IMR-90 (cell line): ENCODE data around the gene JSRP1. TPM values are rescaled to one million over a fixed set of nuclear protein-coding genes. Genes with fewer than 3 reads are reported as not detected.

Source experiments
- ATAC-seq: fragments of 200-7000 bp; cut with Tn5 transposase; 2 replicates; pipeline ENCODE4 v1.9.1; 2020; ENCODE audit warnings: low read depth, mild to moderate bottlenecking, moderate library complexity
- BruUV-seq: library from RNA; stranded (reverse); fragments of 400-500 nt; replicated peaks from 2 replicates; lab custom pipeline; 2021; lab: Mats Ljungman, UMichigan
- CTCF ChIA-PET: fragments of 300-600 bp; formaldehyde crosslinking; extraction: SDS; loops from one replicate; lab custom pipeline; 2021; ENCODE audit warnings: antibody characterized with exemption; lab: Yijun Ruan, JAX
- POLR2A ChIA-PET: fragments of 300-600 bp; sonication (Branson Sonifier 250); formaldehyde crosslinking; loops from one replicate; lab custom pipeline; 2022; ENCODE audit warnings: antibody characterized with exemption; ENCODE audit not compliant: unreplicated experiment; lab: Charles Lee
- DNase-seq: peaks from one replicate; pipeline ENCODE4 v3.0.0; 2013
- H2AFZ ChIP-seq: replicated peaks from 2 replicates; pipeline ENCODE3; 2013; ENCODE audit warnings: low read length, mild to moderate bottlenecking; ENCODE audit not compliant: poor library complexity
- H2AK5ac ChIP-seq: 2 replicates; pipeline ENCODE4 v1.6.1; 2013; ENCODE audit warnings: low read depth, low read length, inconsistent platforms
- H2AK9ac ChIP-seq: replicated peaks from 2 replicates; pipeline ENCODE3; 2013; ENCODE audit warnings: mild to moderate bottlenecking, low read depth, low read length, moderate library complexity; ENCODE audit not compliant: poor library complexity
- H2BK120ac ChIP-seq: 2 replicates; pipeline ENCODE4 v1.6.1; 2013; ENCODE audit warnings: low read depth, low read length, inconsistent platforms
- H2BK15ac ChIP-seq: 3 replicates; pipeline ENCODE4 v1.6.1; 2013; ENCODE audit warnings: low read depth, low read length, inconsistent platforms
- H2BK20ac ChIP-seq: 2 replicates; pipeline ENCODE4 v1.6.1; 2013; ENCODE audit warnings: low read depth, mild to moderate bottlenecking, inconsistent platforms, low read length, moderate library complexity
- H2BK5ac ChIP-seq: 2 replicates; pipeline ENCODE4 v1.6.1; 2013; ENCODE audit warnings: mild to moderate bottlenecking, low read depth, low read length, inconsistent platforms; ENCODE audit not compliant: poor library complexity, severe bottlenecking
- H3K14ac ChIP-seq: replicated peaks from 2 replicates; pipeline ENCODE4 v1.6.1; 2013; ENCODE audit warnings: low read depth, low read length, inconsistent platforms
- H3K18ac ChIP-seq: 2 replicates; pipeline ENCODE4 v1.6.1; 2013; ENCODE audit warnings: low read depth, low read length, control low read depth
- H3K23ac ChIP-seq: 2 replicates; pipeline ENCODE4 v1.6.1; 2013; ENCODE audit warnings: low read depth, low read length, inconsistent platforms
- H3K27ac ChIP-seq: 2 replicates; pipeline ENCODE4 v1.5.1; 2013; ENCODE audit warnings: mild to moderate bottlenecking, control low read depth, low read length; ENCODE audit not compliant: insufficient read depth
- H3K27me3 ChIP-seq: 2 replicates; pipeline ENCODE4 v1.6.1; 2013; ENCODE audit warnings: low read length; ENCODE audit not compliant: control insufficient read depth, insufficient read depth
- H3K36me3 ChIP-seq: 2 replicates; pipeline ENCODE4 v1.6.1; 2013; ENCODE audit warnings: low read length, mixed read lengths; ENCODE audit not compliant: control insufficient read depth, insufficient read depth
- H3K4ac ChIP-seq: 2 replicates; pipeline ENCODE4 v1.6.1; 2013; ENCODE audit warnings: low read depth, low read length, inconsistent platforms
- H3K4me1 ChIP-seq: 2 replicates; pipeline ENCODE4 v1.6.1; 2013; ENCODE audit warnings: low read length, mixed read lengths; ENCODE audit not compliant: control insufficient read depth, insufficient read depth
- H3K4me2 ChIP-seq: 2 replicates; pipeline ENCODE4 v1.6.1; 2013; ENCODE audit warnings: low read depth, mild to moderate bottlenecking, control low read depth, low read length, moderate library complexity
- H3K4me3 ChIP-seq: 2 replicates; pipeline ENCODE4 v1.5.1; 2013; ENCODE audit warnings: low read depth, mild to moderate bottlenecking, control low read depth, low read length, moderate library complexity; ENCODE audit not compliant: insufficient read depth
- H3K56ac ChIP-seq: 2 replicates; pipeline ENCODE4 v1.6.1; 2013; ENCODE audit warnings: low read length, inconsistent platforms; ENCODE audit not compliant: insufficient read depth; ENCODE audit errors: extremely low read depth
- H3K79me1 ChIP-seq, 2 experiments: 2 replicates each; pipeline ENCODE4 v1.6.1; 2013; ENCODE audit warnings: low read length in 2 of 2, inconsistent platforms in 1 of 2, low read depth in 1 of 2
- H3K9ac ChIP-seq: 2 replicates; pipeline ENCODE4 v1.6.1; 2013; ENCODE audit warnings: low read depth, low read length, control low read depth
- H3K9me1 ChIP-seq: 2 replicates; pipeline ENCODE4 v1.6.1; 2013; ENCODE audit warnings: low read length, inconsistent platforms; ENCODE audit not compliant: insufficient read depth
- H3K9me3 ChIP-seq: 2 replicates; pipeline ENCODE4 v1.6.1; 2013; ENCODE audit warnings: low read length; ENCODE audit not compliant: control insufficient read depth, insufficient read depth
- H4K20me1 ChIP-seq: 2 replicates; pipeline ENCODE4 v1.6.1; 2013; ENCODE audit warnings: low read length, inconsistent platforms; ENCODE audit not compliant: insufficient read depth
- H4K5ac ChIP-seq: 2 replicates; pipeline ENCODE4 v1.6.1; 2013; ENCODE audit warnings: mild to moderate bottlenecking, low read depth, low read length, control low read depth
- H4K8ac ChIP-seq, 2 experiments: 2 replicates each; pipeline ENCODE4 v1.6.1; 2013; ENCODE audit warnings: low read depth in 2 of 2, low read length in 2 of 2, control low read depth in 1 of 2, inconsistent platforms in 1 of 2
- H4K91ac ChIP-seq: 2 replicates; pipeline ENCODE4 v1.6.1; 2013; ENCODE audit warnings: low read depth, low read length, inconsistent platforms; ENCODE audit not compliant: insufficient read depth
- BHLHE40 ChIP-seq: fragments of 150-350 bp; IDR thresholded peaks from 2 replicates; pipeline ENCODE4 v1.6.1; 2016; ENCODE audit warnings: mild to moderate bottlenecking, low read depth, low read length
- CEBPB ChIP-seq: IDR thresholded peaks from 2 replicates; pipeline ENCODE4 v1.6.1; 2012; ENCODE audit warnings: low read depth, low read length, improper control_type of control experiment
- CTCF ChIP-seq: conservative IDR thresholded peaks from 2 replicates; pipeline ENCODE4 v1.5.1; 2012; ENCODE audit warnings: mild to moderate bottlenecking, low read depth, low read length, improper control_type of control experiment
- ELK1 ChIP-seq: fragments of 150-350 bp; IDR thresholded peaks from 2 replicates; pipeline ENCODE4 v1.6.1; 2016; ENCODE audit warnings: low read depth, mild to moderate bottlenecking, low read length, moderate library complexity, borderline replicate concordance
- MAFK ChIP-seq: IDR thresholded peaks from 2 replicates; pipeline ENCODE4 v1.6.1; 2012; ENCODE audit warnings: low read depth, low read length, improper control_type of control experiment
- RCOR1 ChIP-seq: IDR thresholded peaks from 2 replicates; pipeline ENCODE4 v1.6.1; 2012; ENCODE audit warnings: mild to moderate bottlenecking, low read length, improper control_type of control experiment; ENCODE audit not compliant: insufficient replicate concordance
- WGBS, 2 experiments: methylation state at CpG; one replicate each; pipeline versions ENCODE4 v1.1.5 to v1.1.7; 2013; ENCODE audit warnings: missing lambda C conversion rate in 2 of 2; ENCODE audit not compliant: insufficient read length in 1 of 2; ENCODE audit errors: extremely low coverage in 2 of 2; 5-methylcytosine and 5-hydroxymethylcytosine counted together
- dilution Hi-C: fragments of 300-500 bp; cut with HindIII; formaldehyde crosslinking; loops from one replicate; pipeline ENCODE4 v1.14.3; 2018; ENCODE audit warnings: low sequenced_read_pairs; ENCODE audit not compliant: unreplicated experiment
- in situ Hi-C: fragments of 300-500 bp; cut with MboI; formaldehyde crosslinking; loops from 3 replicates; pipeline ENCODE4 v1.14.3; 2019; ENCODE audit warnings: low sequenced_read_pairs, inconsistent platforms, mixed read lengths
- intact Hi-C: fragments of 100-400 bp; cut with micrococcal nuclease; formaldehyde crosslinking; loops from 2 replicates; pipeline ENCODE4 v1.10.0; 2022
- polyA plus RNA-seq, 3 experiments: library from polyadenylated mRNA; depleted of rRNA; stranded (reverse); fragments of >200 nt; gene quantifications; 2 replicates each; pipeline ENCODE4 v1.2.3, GENCODE V29; 2012; ENCODE audit warnings: low replicate concordance in 1 of 3
- total RNA-seq: library from RNA; depleted of rRNA; stranded (reverse); fragments of >200 nt; gene quantifications from 2 replicates; pipeline ENCODE4 v1.2.3, GENCODE V29; 2012

Gene JSRP1
- total and polyA plus RNA-seq, 2 of the 4 experiments (the other 2 are of a cell fraction) = not detected

- no peak for TF ChIP-seq MAFK
Observed at GRCh38 chr19:2274931-2275535, 18.8 kb upstream of the JSRP1 start (continued).

- Histone ChIP-seq H3K27me3 (no peaks in the 10 kb centered on the region), H2AFZ (no peak overlapping the region), H4K20me1 (peaks cover 78% of the 10 kb centered on the region), H3K4me3 (no peak overlapping the region), H3K18ac (no peak overlapping the region), H3K4me2 (peak overlapping the region; percentile 31; the same call in 1 of the 2 replicates), H3K56ac (no peak overlapping the region), H3K36me3 (peaks cover 34% of the 10 kb centered on the region), H2AK5ac (no peak overlapping the region), H2BK15ac (no peak overlapping the region), H3K4ac (no peak overlapping the region), H4K91ac (no peak overlapping the region), H2AK9ac (peak overlapping the region; percentile 25), H2BK120ac (no peak overlapping the region), H3K4me1 (peaks cover 14% of the 10 kb centered on the region), H3K79me1 (peaks cover 7 to 42% of the 10 kb centered on the region in 2 experiments), H3K27ac (no peak overlapping the region), H4K5ac (no peak overlapping the region), H4K8ac (no peak overlapping the region; a peak in 1 of 4 replicates), H3K14ac (no peak overlapping the region), H2BK5ac (no peak overlapping the region), H3K9me1 (no peaks in the 10 kb centered on the region; the same call in 1 of the 2 replicates), H3K9me3 (no peaks in the 10 kb centered on the region), H3K9ac (0 out of 2 replicates have a peak overlapping the region, but pooled peaks have one; percentile 20), H2BK20ac (no peak overlapping the region), H3K23ac (no peak overlapping the region)
- TF ChIP-seq RCOR1 (no peak), CEBPB (peak; percentile 20; the same call in 1 of the 2 replicates), MAFK (no peak), ELK1 (no peak), CTCF (no peak), BHLHE40 (no peak)
- POLR2A ChIA-PET = interaction anchor here (0.5 to 0.6 kb wide), 2 partner anchors 338 to 644 kb away, joined by 3 to 4 read pairs; no protein-coding TSS in a partner anchor
- no TSS peak for BruUV-seq
- dilution Hi-C loops (no loop called here), in situ Hi-C loops (loop anchor here (10.0 kb wide), 1 partner anchor 341 kb away; no protein-coding TSS in a partner anchor), intact Hi-C loops (loop anchor here (5.0 kb wide), 1 partner anchor 117 kb away; no protein-coding TSS in a partner anchor)
- no peak for ATAC-seq
- CTCF ChIA-PET = interaction anchor here (0.6 kb wide), 1 partner anchor 29 kb away, joined by 5 read pairs; no protein-coding TSS in a partner anchor
- WGBS, 2 experiments = 81% methylated on average over 4 of the region's 9 CpGs; no CpG with 5 or more reads in 1 of the 2 experiments
- DNase-seq = no peak
Observed at GRCh38 chr19:2274185-2274711, 18.0 kb upstream of the JSRP1 start.
